ENCODE results near the gene CD300LB.

CD300LB gene

GRCh38 chr17:74547736-74548135, 16.5 kb upstream of the CD300LB start:
- peak; percentile 47 for DNase-seq

- no peak for DNase-seq
Observed at GRCh38 chr17:74547264-74547663, 16.0 kb upstream of the CD300LB start.

- no peak for DNase-seq
Observed at GRCh38 chr17:74546586-74546985, 15.3 kb upstream of the CD300LB start.

GRCh38 chr17:74545843-74546230, 14.6 kb upstream of the CD300LB start, which contains the start of gene CD300C:
TSS of gene CD300C (minus strand) at chr17:74546115. CDS start at chr17:74545782, 333 bp downstream.
- DNase-seq: no peak

- DNase-seq: no peak
Observed at GRCh38 chr17:74544991-74545842, 13.9 kb upstream of the CD300LB start.

- no peak for DNase-seq
Observed at GRCh38 chr17:74543891-74544760, 12.9 kb upstream of the CD300LB start.

- DNase-seq: no peak
Observed at GRCh38 chr17:74543406-74543805, 12.1 kb upstream of the CD300LB start.

- DNase-seq: no peak
Observed at GRCh38 chr17:74542727-74543383, 11.6 kb upstream of the CD300LB start.

- DNase-seq: no peak
Observed at GRCh38 chr17:74542166-74542565, 10.9 kb upstream of the CD300LB start.

- no peak for DNase-seq
Observed at GRCh38 chr17:74541176-74542111, 10.2 kb upstream of the CD300LB start.

- DNase-seq: no peak
Observed at GRCh38 chr17:74539281-74539820, 8.1 kb upstream of the CD300LB start.

- DNase-seq: no peak
Observed at GRCh38 chr17:74536890-74537289, 5.6 kb upstream of the CD300LB start.

- DNase-seq: no peak
Observed at GRCh38 chr17:74532115-74532514, 840 bp upstream of the CD300LB start.

GRCh38 chr17:74530831-74531150, 484 bp downstream of the CD300LB start:
- DNase-seq: no peak

GRCh38 chr17:74529243-74529642, 2.0 kb downstream of the CD300LB start:
- no peak for DNase-seq

GRCh38 chr17:74528491-74529199, 2.6 kb downstream of the CD300LB start:
- DNase-seq: no peak

- no peak for DNase-seq
Observed at GRCh38 chr17:74527756-74528155, 3.5 kb downstream of the CD300LB start.

- DNase-seq: no peak
Observed at GRCh38 chr17:74527081-74527480, 4.2 kb downstream of the CD300LB start.

GRCh38 chr17:74526681-74527080, 4.6 kb downstream of the CD300LB start:
- DNase-seq: no peak

- no peak for DNase-seq
Observed at GRCh38 chr17:74525781-74526288, 5.4 kb downstream of the CD300LB start.

- no peak for DNase-seq
Observed at GRCh38 chr17:74525465-74525725, 5.9 kb downstream of the CD300LB start.
